ENCODE measurements around the gene LYVE1. TPM values are rescaled to one million over a fixed set of nuclear protein-coding genes. Genes with fewer than 3 reads are reported as not detected.
A peak's percentile ranks its signal among the peaks of the same experiment; 100 is the strongest.
"Not testable (repeated sequence)": the region's sequence is repeated elsewhere in the genome, so short reads cannot be mapped to it uniquely, and the experiment has no call there.

Gene LYVE1
- total RNA-seq, 2 experiments from 2014 or later: not detected

GRCh38 chr11:10601837-10602236 is 33.4 kb upstream of the LYVE1 start:
- no peaks in the 10 kb centered on the region for H3K36me3 Mint-ChIP-seq
- no peak overlapping the region for H3K4me3 Mint-ChIP-seq
- H3K27ac Mint-ChIP-seq: no peak overlapping the region
- peaks cover 10% of the 10 kb centered on the region for H3K4me1 Mint-ChIP-seq
- ATAC-seq (ENCODE audit: low read depth) (no peak), DNase-seq (no peak)
- H3K27me3 Mint-ChIP-seq: peaks cover 6% of the 10 kb centered on the region
- no peaks in the 10 kb centered on the region for H3K9me3 Mint-ChIP-seq
- POLR2A ChIA-PET: no interaction called here

GRCh38 chr11:10600570-10601248 is 32.2 kb upstream of the LYVE1 start:
- ATAC-seq (ENCODE audit: low read depth) (no peak), DNase-seq (no peak)
- POLR2A ChIA-PET: no interaction called here
- H3K4me1 Mint-ChIP-seq: peaks cover 5% of the 10 kb centered on the region
- no peak overlapping the region for H3K27ac Mint-ChIP-seq
- no peaks in the 10 kb centered on the region for H3K9me3 Mint-ChIP-seq
- H3K27me3 Mint-ChIP-seq: peaks cover 12% of the 10 kb centered on the region
- H3K4me3 Mint-ChIP-seq: no peak overlapping the region
- H3K36me3 Mint-ChIP-seq: no peaks in the 10 kb centered on the region

- Mint-ChIP-seq H3K4me1 (peaks cover 4% of the 10 kb centered on the region), H3K4me3 (no peak overlapping the region), H3K9me3 (no peaks in the 10 kb centered on the region), H3K36me3 (no peaks in the 10 kb centered on the region), H3K27me3 (peaks cover 16% of the 10 kb centered on the region), H3K27ac (no peak overlapping the region)
- POLR2A ChIA-PET: no interaction called here
- ATAC-seq (ENCODE audit: low read depth) (no peak), DNase-seq (no peak)
Observed at GRCh38 chr11:10599388-10600175, 31.1 kb upstream of the LYVE1 start.

GRCh38 chr11:10598816-10599215 is 30.4 kb upstream of the LYVE1 start:
- POLR2A ChIA-PET: interaction anchor here (0.6 kb wide), 1 partner anchor 1601 kb away, joined by 9 read pairs; no protein-coding TSS in a partner anchor
- Mint-ChIP-seq H3K4me1 (no peaks in the 10 kb centered on the region), H3K4me3 (no peak overlapping the region), H3K9me3 (no peaks in the 10 kb centered on the region), H3K36me3 (no peaks in the 10 kb centered on the region), H3K27me3 (peaks cover 16% of the 10 kb centered on the region), H3K27ac (no peak overlapping the region)
- DNase-seq: no peak
- no peak for ATAC-seq (ENCODE audit: low read depth)

GRCh38 chr11:10597877-10598351 is 29.4 kb upstream of the LYVE1 start:
- peaks cover 19% of the 10 kb centered on the region for H3K27me3 Mint-ChIP-seq
- no peak for DNase-seq
- H3K27ac Mint-ChIP-seq: no peak overlapping the region
- no peaks in the 10 kb centered on the region for H3K36me3 Mint-ChIP-seq
- no peaks in the 10 kb centered on the region for H3K9me3 Mint-ChIP-seq
- POLR2A ChIA-PET: no interaction called here
- no peak overlapping the region for H3K4me3 Mint-ChIP-seq
- no peak for ATAC-seq (ENCODE audit: low read depth)
- no peaks in the 10 kb centered on the region for H3K4me1 Mint-ChIP-seq

- POLR2A ChIA-PET; ATAC-seq (ENCODE audit: low read depth): not testable (repeated sequence)
Observed at GRCh38 chr11:10595840-10596239, 27.4 kb upstream of the LYVE1 start.

GRCh38 chr11:10594407-10594806 is 25.9 kb upstream of the LYVE1 start:
- DNase-seq (no peak), ATAC-seq (ENCODE audit: low read depth) (no peak)
- POLR2A ChIA-PET: no interaction called here
- H3K27me3 Mint-ChIP-seq: peaks cover 32% of the 10 kb centered on the region
- H3K9me3 Mint-ChIP-seq: no peaks in the 10 kb centered on the region
- no peak overlapping the region for H3K4me3 Mint-ChIP-seq
- H3K4me1 Mint-ChIP-seq: peaks cover 8% of the 10 kb centered on the region
- no peaks in the 10 kb centered on the region for H3K36me3 Mint-ChIP-seq
- H3K27ac Mint-ChIP-seq: no peak overlapping the region

More at GRCh38 chr11:10595840-10596239, 27.4 kb upstream of the LYVE1 start:
- H3K27me3 Mint-ChIP-seq: peaks cover 25% of the 10 kb centered on the region
- not testable (repeated sequence) for DNase-seq, H3K4me1 Mint-ChIP-seq, H3K27ac Mint-ChIP-seq, H3K9me3 Mint-ChIP-seq, H3K36me3 Mint-ChIP-seq, H3K4me3 Mint-ChIP-seq

- ATAC-seq (ENCODE audit: low read depth): no peak
- Mint-ChIP-seq H3K4me1 (peaks cover 17% of the 10 kb centered on the region), H3K27me3 (peaks cover 32% of the 10 kb centered on the region), H3K4me3 (no peak overlapping the region), H3K9me3 (no peaks in the 10 kb centered on the region), H3K27ac (no peak overlapping the region), H3K36me3 (no peaks in the 10 kb centered on the region)
- no peak for DNase-seq
- POLR2A ChIA-PET: no interaction called here
Observed at GRCh38 chr11:10592331-10592730, 23.9 kb upstream of the LYVE1 start.

- Mint-ChIP-seq H3K27ac (no peak overlapping the region), H3K36me3 (no peaks in the 10 kb centered on the region), H3K9me3 (no peaks in the 10 kb centered on the region), H3K4me3 (no peak overlapping the region), H3K27me3 (peaks cover 37% of the 10 kb centered on the region), H3K4me1 (peaks cover 17% of the 10 kb centered on the region)
- ATAC-seq (ENCODE audit: low read depth): no peak
- POLR2A ChIA-PET: no interaction called here
- no peak for DNase-seq
Observed at GRCh38 chr11:10591741-10592140, 23.3 kb upstream of the LYVE1 start.

GRCh38 chr11:10590218-10590915 is 21.9 kb upstream of the LYVE1 start:
- DNase-seq: no peak
- POLR2A ChIA-PET: no interaction called here

GRCh38 chr11:10588904-10589303 is 20.4 kb upstream of the LYVE1 start:
- H3K36me3 Mint-ChIP-seq: no peaks in the 10 kb centered on the region
- peaks cover 17% of the 10 kb centered on the region for H3K4me1 Mint-ChIP-seq
- DNase-seq: no peak
- POLR2A ChIA-PET: interaction anchor here (1.3 kb wide), 1 partner anchor 48 kb away, joined by 3 read pairs; the partner anchor contains the start of gene RNF141
- ATAC-seq (ENCODE audit: low read depth): peak; percentile 96
- H3K27me3 Mint-ChIP-seq: peaks cover 37% of the 10 kb centered on the region
- H3K9me3 Mint-ChIP-seq: no peaks in the 10 kb centered on the region
- H3K27ac Mint-ChIP-seq: no peak overlapping the region
- H3K4me3 Mint-ChIP-seq: peak overlapping the region; percentile 60

More at GRCh38 chr11:10590218-10590915, 21.9 kb upstream of the LYVE1 start:
- H3K27ac Mint-ChIP-seq: no peak overlapping the region
- H3K36me3 Mint-ChIP-seq: no peaks in the 10 kb centered on the region
- ATAC-seq (ENCODE audit: low read depth): no peak
- peaks cover 17% of the 10 kb centered on the region for H3K4me1 Mint-ChIP-seq
- H3K4me3 Mint-ChIP-seq: no peak overlapping the region
- peaks cover 33% of the 10 kb centered on the region for H3K27me3 Mint-ChIP-seq
- no peaks in the 10 kb centered on the region for H3K9me3 Mint-ChIP-seq

GRCh38 chr11:10587995-10588394 is 19.5 kb upstream of the LYVE1 start:
- no peaks in the 10 kb centered on the region for H3K36me3 Mint-ChIP-seq

GRCh38 chr11:10587388-10587787 is 18.9 kb upstream of the LYVE1 start:
- H3K4me1 Mint-ChIP-seq: peaks cover 17% of the 10 kb centered on the region
- H3K27me3 Mint-ChIP-seq: peaks cover 46% of the 10 kb centered on the region
- no peaks in the 10 kb centered on the region for H3K9me3 Mint-ChIP-seq
- H3K27ac Mint-ChIP-seq: no peak overlapping the region
- no peak overlapping the region for H3K4me3 Mint-ChIP-seq
- no peaks in the 10 kb centered on the region for H3K36me3 Mint-ChIP-seq
- DNase-seq: no peak
- no peak for ATAC-seq (ENCODE audit: low read depth)
- POLR2A ChIA-PET: no interaction called here

More at GRCh38 chr11:10587995-10588394, 19.5 kb upstream of the LYVE1 start:
- POLR2A ChIA-PET: interaction anchor here (1.3 kb wide), 1 partner anchor 47 kb away, joined by 3 read pairs; the partner anchor contains the start of gene RNF141
- Mint-ChIP-seq H3K9me3 (no peaks in the 10 kb centered on the region), H3K27ac (no peak overlapping the region), H3K27me3 (peaks cover 42% of the 10 kb centered on the region), H3K4me3 (no peak overlapping the region), H3K4me1 (peaks cover 17% of the 10 kb centered on the region)
- ATAC-seq (ENCODE audit: low read depth): no peak
- DNase-seq: no peak

Data from activated naive CD8-positive, alpha-beta T cell treated with anti-CD3 and anti-CD28 coated beads, Interleukin-2, amount 10 ng/mL, durations not matched to agents 7 days and 5 days (primary cell).